DMS79 (cell line): ENCODE measurements around the gene LLGL2.
"Not testable (repeated sequence)": the region's sequence is repeated elsewhere in the genome, so short reads cannot be mapped to it uniquely, and the experiment has no call there.

Experiments used
- DNase-seq: peaks from one replicate; lab custom pipeline; 2025; lab: John Stamatoyannopoulos, UW

LLGL2 gene

GRCh38 chr17:75570034-75570676 lies 44.7 kb downstream of the LLGL2 start:
- DNase-seq = no peak

DNA sequence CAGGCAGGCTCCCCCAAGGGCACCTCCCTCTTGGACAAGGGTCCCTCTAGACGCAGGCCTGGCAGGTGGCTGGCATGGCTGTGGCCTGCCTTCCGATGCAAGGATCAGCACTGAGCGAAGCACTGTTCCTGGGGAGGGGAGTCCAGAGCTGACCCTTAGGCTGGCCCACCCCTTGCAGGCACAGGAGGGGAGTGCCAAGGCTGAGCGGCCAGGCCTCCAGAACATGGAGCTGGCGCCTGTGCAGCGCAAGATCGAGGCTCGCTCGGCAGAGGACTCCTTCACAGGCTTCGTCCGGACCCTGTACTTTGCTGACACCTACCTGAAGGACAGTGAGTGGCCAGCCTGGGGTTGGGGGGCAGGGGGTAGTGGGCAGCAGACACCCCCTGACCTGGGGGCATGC lies 45.3 kb downstream of the LLGL2 start:
- no peak for DNase-seq

DNA sequence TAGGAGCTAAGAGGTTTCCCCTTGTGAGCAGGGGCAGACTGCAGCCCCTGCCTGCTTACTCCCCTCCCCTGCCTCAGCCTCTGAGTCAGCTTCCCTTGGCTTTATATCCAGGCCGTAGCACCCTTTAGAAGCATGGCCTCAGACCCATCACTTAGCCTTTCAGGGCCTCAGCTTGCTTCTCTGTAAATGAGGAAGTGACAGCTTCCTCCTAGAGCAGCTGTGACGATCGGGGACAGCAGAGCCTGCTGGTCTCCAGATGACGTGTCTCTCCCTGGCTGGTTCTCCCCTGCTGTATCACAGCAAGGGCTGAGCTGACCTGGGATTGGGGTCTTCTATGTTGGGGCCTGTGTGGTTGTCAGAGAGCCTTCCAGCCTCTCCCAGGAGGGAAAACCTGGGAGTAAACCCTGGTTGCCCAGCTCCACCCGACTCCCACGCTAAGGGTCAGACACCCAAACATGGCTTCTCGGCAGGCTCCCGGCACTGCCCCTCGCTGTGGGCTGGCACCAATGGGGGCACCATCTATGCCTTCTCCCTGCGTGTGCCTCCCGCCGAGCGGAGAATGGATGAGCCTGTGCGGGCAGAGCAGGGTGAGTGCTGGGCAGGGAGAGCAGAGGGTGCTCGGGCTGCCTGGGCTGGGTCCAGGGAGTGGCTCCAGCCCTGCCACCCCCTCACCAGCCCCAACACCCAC lies 45.8 kb downstream of the LLGL2 start:
- DNase-seq = no peak

DNA sequence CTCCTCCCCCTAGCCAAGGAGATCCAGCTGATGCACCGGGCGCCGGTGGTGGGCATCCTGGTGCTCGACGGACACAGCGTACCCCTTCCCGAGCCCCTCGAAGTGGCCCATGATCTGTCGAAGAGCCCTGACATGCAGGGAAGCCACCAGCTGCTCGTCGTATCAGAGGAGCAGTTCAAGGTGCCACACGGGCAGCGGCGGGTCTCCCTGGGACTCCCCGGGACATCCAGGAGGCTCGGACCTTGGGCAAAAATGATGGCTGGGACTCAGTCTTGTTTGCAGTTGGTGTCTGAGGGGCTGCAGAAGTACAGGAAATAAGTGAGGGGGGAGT lies 46.4 kb downstream of the LLGL2 start:
- no peak for DNase-seq

DNA sequence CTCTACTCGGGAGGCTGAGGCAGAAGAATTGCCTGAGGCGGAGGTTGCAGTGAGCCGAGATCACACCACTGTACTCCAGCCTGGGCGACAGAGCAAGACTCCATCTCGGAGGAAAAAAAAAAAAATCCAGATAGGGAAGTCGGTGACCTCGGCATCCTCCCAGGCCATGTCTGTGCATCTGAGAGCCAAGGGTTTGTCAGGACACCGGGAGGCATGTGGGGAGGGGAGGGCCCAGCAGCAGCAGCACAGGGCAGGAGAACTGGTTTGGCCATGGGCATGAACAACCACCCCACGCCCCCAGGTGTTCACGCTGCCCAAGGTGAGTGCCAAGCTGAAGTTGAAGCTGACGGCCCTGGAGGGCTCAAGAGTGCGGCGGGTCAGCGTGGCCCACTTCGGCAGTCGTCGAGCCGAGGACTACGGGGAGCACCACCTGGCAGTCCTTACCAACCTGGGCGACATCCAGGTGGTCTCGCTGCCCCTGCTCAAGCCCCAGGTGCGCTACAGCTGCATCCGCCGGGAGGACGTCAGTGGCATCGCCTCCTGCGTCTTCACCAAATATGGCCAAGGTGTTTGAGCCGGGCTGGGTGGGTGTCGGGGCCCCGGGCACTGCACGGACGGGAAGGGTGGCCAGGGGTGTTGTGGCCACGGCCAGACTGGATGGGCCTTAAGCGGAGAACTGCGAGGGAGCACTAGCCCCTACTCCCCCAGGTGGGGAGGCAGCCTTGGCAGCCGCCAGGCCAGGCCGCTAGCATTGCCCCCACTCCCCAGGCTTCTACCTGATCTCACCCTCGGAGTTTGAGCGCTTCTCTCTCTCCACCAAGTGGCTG lies 47.4 kb downstream of the LLGL2 start:
- DNase-seq = no peak

DNA sequence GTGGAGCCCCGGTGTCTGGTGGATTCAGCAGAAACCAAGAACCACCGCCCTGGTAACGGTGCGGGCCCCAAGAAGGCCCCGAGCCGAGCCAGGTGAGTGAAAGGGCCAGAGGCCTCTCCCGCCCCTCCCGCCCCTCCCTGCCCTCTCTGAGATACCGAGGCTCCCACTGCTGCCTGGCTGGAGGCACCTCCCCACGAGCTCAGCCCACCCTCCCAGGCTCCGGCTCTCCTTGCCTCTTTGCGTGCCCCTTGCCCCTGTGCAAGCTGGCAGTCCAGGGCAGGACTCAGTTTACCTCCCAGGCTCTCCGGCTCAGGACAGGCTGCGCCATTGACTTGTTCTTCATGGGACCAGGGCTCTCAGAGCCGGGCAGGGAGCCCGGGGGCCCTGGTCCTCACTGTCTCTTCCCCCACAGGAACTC lies 48.1 kb downstream of the LLGL2 start:
- no peak for DNase-seq

DNA sequence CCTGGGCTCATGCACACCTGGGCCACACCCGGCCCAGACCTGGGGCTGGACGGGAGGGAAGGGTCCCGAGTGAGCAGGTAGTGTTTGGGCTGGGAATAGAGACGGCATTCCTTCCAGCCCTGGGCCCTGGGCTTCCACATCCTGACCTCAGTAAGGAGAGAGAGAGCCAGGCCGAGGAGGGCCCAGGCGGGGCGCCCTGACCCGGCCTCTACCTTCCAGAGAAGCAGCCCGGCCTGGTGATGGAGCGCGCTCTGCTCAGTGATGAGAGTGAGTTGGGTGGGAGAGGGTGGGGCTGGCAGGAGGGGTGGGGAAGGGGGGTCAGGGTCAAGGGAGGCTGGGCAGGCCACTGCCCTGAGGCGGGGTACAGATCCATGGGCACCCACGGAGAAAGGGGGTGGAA lies 48.5 kb downstream of the LLGL2 start:
- no peak for DNase-seq

GRCh38 chr17:75574404-75575036 lies 49.0 kb downstream of the LLGL2 start:
- no peak for DNase-seq

DNA sequence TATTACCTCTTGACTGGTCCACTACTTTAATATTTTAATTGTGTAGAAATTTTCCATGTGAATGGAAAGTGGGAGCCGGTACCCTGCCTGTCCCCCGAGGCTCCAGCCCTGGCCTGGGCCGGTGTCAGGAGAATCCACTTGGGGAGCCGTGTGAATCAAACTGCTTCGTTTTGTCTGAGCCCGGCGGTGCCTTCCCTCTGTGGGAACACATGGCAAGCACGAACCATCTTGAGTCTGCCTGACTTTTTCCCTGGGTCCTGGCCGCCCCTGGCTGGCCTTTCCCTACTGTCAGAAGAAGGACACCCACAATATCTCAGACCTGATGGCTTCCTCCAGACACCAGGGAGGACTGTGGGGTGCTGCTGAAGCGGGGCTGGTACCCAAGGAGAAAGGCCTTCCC lies 49.7 kb downstream of the LLGL2 start:
- no peak for DNase-seq

- DNase-seq = no peak
Measured at GRCh38 chr17:75575728-75576127, 50.2 kb downstream of the LLGL2 start.

GRCh38 chr17:75576661-75577060 lies 51.2 kb downstream of the LLGL2 start:
- DNase-seq = no peak

DNA sequence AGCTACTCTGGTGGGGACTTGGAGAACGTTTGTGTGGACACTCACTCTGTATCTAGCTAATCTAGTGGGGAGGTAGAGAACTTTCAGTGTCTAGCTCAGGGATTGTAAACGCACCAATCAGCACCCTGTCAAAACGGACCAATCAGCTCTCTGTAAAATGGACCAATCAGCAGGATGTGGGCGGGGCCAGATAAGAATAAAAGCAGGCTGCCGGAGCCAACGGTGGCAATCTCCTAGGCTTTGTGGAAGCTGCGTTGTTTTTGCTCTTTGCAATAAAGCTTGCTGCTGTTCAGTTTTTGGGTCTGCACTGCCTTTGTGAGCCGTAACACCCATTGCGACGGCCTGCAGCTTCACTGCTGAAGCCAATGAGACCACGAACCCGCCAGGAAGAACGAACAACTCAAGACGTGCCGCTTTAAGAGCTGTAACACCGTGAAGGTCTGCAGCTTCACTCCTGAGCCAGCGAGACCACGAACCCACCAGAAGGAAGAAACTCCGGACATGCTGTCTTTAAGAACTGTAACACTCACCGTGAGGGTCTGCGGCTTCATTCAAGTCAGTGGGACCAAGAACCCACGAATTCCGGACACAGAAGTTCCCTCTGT lies 55.7 kb downstream of the LLGL2 start:
- DNase-seq = not testable (repeated sequence)

GRCh38 chr17:75583197-75583596 lies 57.7 kb downstream of the LLGL2 start:
- DNase-seq = not testable (repeated sequence)

DNA sequence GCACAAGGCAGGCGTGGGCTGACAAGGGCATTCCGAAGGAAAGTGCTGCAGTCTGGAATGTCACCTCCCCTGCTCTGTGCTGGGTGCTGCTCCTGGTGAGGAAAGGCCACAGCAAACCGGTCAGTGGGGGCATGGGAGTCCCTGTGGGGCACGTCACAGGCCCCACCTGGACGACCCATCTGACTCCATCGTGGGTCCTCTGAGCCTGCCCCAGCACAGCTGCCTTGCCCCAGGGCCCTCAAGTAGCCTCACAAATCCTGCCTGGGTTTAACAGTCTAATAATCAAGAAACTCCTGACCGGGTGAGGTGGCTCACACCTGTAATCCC lies 59.3 kb downstream of the LLGL2 start:
- DNase-seq = no peak

DNA sequence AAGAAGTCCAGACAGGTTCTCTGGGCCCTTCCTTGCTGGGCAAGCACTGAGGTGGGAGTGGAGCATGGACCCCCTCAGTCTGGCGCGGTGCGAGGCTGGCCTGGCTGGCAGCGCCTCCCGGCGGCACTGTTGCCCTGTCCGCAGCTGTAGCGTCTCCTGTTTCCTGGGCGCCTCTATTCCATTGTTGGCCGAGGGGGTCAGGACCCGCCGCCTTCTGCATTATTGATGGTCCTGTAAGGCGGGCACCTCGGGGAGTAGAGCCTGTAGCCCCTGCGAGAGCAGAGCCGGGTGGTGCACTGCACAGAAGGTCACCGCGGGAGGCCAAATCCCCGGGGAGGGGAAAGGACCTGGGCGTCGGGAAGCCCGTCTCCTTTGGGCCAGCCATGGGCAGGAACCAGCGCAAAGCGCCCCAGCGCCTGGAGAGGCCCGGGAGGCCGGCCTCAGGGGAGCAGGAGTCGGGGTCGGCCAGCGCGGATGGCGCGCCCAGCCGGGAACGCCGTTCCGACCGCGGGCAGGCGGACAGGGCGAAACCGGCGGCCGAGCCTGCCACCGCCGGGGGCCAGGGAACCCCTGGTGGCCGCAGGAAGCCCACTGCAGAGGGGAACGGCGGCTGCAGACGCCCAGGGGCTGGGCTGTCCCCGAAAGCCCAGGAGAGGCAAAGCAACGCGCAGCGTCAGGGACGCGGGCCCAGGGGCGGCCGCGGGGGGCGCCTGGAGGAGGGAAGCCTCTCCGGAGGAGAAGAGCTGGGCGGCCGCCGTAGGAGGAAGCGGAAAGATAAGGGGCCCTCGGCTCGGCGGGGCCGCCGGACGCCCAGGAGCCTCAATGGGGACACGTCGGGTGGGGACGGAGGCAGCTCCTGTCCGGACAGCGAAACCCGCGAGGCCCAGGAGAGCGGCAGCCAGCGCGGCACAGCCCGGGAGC lies 62.4 kb downstream of the LLGL2 start, which contains the start of gene MYO15B:
TSS of gene MYO15B (plus strand) at position 126 of the 921 bp plus-strand sequence. CDS start at position 384, 258 bp downstream.
- no peak for DNase-seq

- no peak for DNase-seq
Measured at GRCh38 chr17:75588596-75589011, 63.1 kb downstream of the LLGL2 start.

GRCh38 chr17:75589012-75589918 lies 63.8 kb downstream of the LLGL2 start:
- peak; percentile 63 for DNase-seq

DNA sequence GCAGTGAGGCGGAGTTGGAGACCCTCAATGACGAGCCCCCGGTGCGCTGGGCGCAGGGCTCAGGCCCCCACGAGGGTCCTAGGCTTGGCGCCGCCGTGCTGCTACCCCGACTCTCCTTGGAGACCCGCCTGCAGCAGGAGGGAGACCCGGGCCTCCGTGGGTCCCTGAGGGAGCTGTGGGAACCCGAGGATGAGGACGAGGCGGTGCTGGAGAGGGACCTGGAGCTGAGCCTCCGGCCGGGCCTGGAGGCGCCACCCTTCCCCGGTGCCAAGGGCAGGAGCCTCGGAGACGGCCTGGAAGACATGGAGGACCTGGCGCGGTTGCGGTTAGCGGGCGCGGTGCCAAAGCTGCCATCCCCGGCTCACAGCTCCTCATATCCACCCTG lies 64.4 kb downstream of the LLGL2 start:
- peak; percentile 23 for DNase-seq

- no peak for DNase-seq
Measured at GRCh38 chr17:75590314-75590761, 64.8 kb downstream of the LLGL2 start.
